Stimulated activated CD8-positive, alpha-beta memory T cell treated with anti-CD3 and anti-CD28 coated beads, Interleukin-15, amount 100 ng/mL, for 1 hour (primary cell): ENCODE measurements around the gene MIA3.
"Not testable (repeated sequence)": the region's sequence is repeated elsewhere in the genome, so short reads cannot be mapped to it uniquely, and the experiment has no call there.

Experiments
- DNase-seq: peaks from one replicate; pipeline ENCODE4 v3.0.0-alpha.2; 2020; ENCODE audit warnings: low read depth

The MIA3 gene, protein sequence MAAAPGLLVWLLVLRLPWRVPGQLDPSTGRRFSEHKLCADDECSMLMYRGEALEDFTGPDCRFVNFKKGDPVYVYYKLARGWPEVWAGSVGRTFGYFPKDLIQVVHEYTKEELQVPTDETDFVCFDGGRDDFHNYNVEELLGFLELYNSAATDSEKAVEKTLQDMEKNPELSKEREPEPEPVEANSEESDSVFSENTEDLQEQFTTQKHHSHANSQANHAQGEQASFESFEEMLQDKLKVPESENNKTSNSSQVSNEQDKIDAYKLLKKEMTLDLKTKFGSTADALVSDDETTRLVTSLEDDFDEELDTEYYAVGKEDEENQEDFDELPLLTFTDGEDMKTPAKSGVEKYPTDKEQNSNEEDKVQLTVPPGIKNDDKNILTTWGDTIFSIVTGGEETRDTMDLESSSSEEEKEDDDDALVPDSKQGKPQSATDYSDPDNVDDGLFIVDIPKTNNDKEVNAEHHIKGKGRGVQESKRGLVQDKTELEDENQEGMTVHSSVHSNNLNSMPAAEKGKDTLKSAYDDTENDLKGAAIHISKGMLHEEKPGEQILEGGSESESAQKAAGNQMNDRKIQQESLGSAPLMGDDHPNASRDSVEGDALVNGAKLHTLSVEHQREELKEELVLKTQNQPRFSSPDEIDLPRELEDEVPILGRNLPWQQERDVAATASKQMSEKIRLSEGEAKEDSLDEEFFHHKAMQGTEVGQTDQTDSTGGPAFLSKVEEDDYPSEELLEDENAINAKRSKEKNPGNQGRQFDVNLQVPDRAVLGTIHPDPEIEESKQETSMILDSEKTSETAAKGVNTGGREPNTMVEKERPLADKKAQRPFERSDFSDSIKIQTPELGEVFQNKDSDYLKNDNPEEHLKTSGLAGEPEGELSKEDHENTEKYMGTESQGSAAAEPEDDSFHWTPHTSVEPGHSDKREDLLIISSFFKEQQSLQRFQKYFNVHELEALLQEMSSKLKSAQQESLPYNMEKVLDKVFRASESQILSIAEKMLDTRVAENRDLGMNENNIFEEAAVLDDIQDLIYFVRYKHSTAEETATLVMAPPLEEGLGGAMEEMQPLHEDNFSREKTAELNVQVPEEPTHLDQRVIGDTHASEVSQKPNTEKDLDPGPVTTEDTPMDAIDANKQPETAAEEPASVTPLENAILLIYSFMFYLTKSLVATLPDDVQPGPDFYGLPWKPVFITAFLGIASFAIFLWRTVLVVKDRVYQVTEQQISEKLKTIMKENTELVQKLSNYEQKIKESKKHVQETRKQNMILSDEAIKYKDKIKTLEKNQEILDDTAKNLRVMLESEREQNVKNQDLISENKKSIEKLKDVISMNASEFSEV (N-terminal part only)

DNA sequence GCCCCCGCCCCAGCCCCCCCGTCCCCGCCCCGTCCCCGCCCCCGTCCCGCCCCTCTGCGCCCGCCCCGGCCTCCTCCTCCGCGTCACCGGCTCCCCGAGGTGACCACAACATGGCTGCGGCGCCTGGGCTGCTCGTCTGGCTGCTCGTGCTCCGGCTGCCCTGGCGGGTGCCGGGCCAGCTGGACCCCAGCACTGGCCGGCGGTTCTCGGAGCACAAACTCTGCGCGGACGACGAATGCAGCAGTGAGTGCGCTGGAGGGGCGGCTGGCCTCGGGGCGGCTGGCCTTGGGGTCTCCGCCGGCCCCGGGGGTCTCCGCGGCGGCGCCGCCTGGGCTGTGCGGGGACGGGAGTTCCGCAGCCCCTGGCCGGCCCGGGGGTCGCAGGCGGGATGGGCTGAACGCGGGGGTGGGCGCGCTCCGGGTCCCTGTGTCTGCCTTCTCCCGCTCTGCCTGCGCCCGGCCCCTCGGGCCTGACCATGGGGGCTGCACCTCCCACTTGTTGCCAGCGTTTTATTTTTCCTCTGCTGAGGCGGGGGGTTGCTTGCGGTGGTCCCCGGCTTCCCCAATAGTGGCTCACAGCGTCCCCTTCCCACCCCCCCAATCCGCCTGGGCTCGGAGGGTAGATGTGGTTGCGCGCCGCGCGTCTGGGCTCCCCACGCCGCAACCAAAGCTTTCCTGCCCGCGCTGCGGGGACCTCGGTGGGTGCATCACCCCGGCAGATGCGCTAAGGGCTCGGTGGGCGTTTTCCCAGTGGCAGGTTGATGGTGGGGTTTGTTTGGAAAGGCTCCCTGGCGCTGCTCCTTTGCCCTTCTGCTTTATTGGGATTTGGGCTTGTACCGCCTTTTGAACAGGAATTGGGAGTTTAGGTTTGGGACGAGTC is at the start of gene MIA3:
MIA3 (plus strand) TSS at position 97 of the 879 bp plus-strand sequence; CDS start at position 111, 14 bp downstream.
- DNase-seq: peak; percentile 48

DNA sequence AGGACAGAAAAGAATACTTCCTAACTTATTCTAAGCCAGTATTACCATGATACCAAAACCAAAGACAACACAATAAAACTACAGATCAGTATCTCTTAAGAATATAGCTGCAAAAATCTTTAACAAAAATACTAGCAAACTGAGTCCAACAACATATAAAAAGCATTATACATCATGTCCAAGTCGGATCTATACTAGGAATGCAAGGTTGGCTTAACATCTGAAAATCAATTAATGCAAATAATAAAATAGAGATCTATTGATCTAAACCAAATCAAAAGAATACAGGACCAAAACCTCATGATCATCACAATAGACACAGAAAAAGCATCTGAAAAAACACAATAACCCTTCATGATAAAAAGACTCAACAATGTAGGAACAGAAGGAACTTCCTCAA is 47.1 kb upstream of the MIA3 start:
- no peak for DNase-seq

DNA sequence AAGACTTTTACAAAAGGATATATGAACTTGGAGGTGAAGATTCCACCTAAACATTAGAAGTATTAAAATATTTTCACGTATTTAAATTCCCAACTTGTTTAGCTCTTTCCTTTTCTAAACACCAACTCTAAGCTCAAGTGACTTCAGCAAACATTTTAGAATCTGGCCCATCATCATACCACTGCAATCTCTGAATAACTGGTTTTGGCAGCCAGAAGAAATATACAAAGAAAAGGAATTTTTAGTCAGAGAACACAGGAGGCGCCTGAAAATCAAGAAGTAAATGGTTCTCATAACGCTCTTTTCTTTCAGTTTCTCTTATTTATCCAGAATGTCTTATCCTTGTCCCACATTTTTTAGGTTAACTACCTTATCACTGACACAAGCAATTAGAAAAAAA is 38.6 kb upstream of the MIA3 start:
- DNase-seq: no peak

DNA sequence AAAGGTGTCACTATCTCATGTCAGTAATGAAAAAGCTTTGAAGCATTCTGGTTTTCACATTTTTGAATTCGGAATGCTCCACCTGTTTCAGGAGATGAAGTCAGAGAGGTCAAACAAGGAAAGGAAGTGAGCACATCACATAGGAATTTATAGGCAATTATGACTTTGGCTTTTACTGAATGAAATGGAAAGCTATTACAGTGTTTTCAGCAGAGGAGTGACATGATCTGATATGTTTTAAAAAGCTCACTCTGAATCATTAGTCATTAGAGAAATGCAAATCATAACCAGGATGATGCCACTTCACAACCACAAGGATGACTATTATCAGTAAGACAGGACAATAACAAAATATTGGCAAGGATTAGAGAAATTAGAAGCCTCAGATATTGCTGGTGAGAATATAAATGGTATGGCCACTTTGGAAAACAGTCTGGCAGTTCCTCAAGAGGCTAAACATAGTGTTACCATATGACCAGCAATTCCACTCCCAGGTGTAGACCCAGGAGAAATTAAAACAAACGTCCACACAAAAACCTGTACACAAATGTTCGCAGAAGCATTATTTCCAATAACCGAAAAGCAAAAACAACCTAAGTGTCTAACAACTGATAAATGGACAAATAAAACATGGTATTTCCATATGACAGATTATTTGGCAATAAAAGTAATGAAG is 35.7 kb upstream of the MIA3 start:
- DNase-seq: no peak

DNA sequence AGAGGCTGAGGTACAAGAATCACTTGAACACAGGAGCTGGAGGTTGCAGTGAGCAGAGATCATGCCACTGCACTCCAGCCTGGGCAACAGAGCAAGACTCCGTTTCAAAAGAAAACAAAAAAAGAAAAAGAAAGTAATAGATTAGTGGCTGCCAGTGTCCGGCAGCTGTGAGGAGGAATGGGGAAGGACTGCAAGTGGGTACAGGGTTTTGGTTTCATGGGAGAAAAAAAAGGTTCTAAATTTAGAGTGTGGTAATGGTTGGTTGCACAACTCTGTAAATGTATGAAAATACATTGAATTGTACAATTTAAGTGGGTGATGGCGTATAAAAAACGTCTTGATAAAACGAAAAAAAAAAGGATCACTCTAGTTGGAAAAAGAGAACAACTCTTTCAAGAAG is 34.8 kb upstream of the MIA3 start:
- no peak for DNase-seq

DNA sequence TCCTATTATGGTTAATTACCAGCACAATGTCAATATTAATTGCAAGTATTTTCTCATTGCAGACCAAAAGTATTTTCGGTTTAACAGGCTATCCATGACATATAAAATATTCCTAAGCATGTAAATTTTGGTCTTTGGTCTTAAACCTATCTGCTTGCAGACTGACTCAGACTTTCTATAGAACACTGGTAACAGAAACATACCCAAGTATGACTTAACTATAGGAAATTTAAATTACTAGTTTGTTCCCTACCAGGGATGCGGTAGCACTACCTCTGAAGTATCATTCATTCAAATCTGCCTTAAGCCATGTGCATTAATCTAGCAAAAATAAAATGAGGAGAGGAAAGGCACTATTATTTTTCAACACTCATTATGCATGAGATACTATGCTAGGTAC is 31.1 kb upstream of the MIA3 start:
- DNase-seq: no peak

DNA sequence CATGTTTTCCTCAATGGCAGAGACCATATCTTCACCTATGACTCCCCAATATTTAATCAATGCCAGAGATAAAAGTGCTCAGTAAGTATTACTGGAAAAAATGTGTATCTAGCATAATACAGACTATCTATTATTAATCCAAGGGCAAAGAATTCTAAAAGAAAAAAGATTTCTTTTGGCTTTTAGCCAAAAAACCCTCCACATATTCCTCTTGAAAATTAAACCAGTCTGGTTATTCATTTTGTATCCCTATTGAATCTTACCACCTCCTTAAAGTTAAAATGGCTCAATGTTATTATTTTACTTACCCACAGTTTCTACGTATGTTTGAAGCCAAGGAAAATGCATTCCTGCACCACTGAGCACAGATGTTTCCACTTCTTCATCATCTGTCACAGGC is 29.8 kb upstream of the MIA3 start:
- no peak for DNase-seq

DNA sequence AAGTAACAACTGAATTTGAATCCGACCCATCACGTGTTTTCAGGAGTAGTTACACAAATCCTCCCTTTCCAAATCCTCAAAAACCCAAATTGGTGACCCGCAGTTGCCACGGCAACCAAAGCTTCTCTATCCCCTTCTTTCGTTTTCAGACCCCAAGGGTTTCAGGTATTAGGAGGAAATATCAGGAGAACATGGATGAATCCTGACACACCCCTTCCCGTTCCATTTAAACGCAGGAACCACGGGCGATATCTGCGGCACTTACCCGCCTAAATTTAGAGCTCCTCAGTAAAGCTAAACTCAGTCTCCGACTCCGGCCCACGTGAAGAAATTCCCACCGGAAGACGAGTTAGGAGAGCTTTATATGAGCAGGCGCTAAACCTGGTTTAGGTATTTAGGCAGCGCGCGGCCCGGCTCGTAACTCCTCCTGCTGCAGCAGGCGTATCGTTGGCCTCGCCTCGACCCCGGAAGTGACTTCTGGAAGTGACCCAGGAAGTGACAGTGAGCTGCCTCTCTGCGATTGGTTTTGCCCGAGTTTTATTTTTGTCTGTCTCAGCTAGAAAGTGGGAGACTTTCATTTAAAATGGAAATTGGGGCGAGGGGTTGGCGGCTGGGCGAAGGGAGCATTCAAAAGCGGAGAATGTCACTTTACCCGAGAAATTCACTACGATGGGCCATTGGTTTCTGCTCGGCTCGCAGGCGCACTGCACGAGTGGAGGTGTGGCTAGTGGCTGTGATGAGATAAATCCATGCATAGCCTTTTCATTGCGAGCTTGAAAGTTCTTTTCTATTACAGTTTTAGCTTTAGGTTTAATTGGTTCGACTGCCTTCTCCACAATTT is 28.2 kb upstream of the MIA3 start, which contains the start of gene TAF1A:
TAF1A (minus strand) TSS at position 472 of the 841 bp plus-strand sequence.
- DNase-seq: peak; percentile 73

DNA sequence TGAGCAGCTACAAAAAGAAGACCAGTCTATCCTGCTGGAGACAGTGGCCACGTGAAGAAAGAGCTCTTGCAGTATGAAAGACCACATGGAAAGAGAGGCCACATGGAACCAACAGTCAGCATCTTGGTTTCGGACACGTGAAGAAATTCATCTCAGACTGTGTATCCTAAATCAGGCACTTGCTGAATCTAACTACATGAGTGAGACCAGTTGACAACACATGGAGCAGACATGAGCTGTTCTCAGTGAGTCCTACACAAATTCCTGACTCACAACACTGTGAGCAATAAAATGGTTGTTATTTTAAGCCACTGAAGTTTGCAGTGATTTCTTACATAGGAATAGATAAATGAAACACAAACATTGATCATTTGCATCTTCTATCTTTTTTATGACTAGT is 25.7 kb upstream of the MIA3 start:
- no peak for DNase-seq

DNA sequence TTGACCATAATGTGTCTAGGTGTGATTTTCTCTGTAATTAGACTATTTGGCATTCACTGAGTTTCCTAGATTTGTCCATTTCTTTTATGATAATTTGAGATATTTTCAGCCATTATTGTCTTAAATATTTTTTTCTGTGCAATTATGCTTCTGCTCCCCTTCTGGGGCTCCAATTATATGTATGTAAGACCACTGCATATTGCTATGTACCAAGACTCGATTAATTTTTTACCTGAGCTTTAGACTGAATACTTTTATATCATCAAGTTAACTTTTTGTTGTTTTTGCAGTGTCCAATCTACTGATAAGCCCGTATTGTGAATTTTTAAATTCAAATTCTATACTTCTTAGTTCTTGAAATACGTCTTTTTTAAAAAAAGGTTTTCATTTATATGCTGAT is 23.1 kb upstream of the MIA3 start:
- DNase-seq: no peak

DNA sequence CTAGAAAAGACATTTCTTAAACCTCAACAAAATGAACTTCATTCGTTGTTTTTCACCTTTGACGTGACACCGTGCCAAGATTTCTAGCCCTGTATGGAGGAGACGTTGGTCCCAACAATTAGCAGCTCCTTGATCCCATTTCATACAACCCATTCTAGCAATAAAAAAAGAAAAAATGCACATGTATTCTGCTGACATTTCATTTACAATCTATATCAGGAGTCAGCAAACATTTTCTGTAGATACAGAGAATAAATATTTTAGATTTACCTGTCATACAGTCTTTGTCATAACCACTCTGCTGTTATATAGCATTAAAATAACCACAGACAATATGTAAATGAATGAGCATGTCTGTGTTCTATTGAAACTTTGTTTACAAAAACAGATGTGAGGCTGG is 21.2 kb upstream of the MIA3 start:
- DNase-seq: no peak

DNA sequence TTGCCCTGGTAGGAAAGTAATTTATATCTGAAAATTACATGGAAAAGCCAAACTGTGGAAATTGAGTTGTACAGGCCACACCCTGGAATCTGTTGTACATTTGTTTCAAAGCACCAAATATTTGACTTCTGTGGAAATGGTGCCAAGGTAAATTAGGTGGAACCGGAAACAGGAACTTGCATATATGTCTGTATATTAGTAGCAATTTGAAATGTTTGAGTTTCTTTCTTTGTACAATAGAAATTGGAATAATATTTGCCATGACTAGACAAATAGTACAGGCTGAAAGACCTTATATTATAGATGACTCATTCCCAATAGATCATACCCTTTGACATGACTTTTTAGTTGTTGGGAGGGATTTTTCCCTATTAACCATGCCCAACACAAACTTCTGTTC is 17.6 kb upstream of the MIA3 start:
- DNase-seq: no peak

DNA sequence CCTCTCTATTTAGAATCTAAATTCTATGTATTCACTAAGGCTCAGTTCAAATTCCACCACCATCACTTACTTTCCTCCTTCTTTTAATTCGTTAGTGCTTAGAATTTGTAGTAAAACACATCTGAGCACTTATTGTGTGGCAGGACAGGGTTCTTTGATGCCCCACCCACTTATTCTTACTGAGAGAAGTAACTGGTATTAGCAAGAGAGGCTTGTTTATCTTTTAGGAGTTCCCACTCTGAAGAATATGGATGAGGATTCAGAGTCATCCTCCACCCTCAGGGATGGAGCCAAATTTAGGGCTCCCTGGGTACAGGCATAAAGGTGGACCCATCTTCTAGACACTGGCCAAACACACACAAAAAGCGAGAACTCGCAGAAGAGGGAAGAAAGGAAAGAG is 16.6 kb upstream of the MIA3 start:
- DNase-seq: no peak

DNA sequence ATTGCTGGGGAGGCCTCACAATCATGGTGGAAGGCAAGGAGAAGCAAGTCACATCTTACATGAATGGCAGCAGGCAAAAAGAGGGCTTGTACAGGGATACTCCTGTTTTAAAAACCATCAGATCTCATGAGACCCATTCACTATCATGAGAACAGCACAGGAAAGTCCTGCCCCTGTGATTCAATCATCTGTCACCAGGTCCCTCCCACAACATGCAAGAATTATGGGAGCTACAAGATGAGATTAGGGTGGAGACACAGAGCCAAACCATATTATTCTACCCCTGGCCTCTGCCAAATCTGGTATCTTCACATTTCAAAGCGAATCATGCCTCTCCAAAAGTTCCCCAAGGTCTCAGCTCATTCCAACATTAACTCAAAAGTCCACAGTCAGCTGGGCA is 11.1 kb upstream of the MIA3 start:
- DNase-seq: no peak

DNA sequence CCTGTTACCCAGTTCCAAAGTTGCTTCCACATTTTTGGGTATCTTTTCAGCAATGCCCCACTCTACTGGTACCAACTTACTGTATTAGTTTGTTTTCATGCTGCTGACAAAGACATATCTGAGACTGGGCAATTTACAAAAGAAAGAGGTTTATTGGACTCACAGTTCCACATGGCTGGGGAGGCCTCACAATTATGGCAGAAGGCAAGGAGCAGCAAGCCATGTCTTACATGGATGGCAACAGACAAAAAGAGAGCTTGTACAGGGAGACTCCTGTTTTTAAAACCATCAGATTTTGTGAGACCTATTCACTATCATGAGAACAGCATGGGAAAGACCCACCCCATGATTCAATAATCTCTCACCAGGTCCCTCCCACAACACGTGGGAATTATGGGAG is 8.8 kb upstream of the MIA3 start:
- not testable (repeated sequence) for DNase-seq

DNA sequence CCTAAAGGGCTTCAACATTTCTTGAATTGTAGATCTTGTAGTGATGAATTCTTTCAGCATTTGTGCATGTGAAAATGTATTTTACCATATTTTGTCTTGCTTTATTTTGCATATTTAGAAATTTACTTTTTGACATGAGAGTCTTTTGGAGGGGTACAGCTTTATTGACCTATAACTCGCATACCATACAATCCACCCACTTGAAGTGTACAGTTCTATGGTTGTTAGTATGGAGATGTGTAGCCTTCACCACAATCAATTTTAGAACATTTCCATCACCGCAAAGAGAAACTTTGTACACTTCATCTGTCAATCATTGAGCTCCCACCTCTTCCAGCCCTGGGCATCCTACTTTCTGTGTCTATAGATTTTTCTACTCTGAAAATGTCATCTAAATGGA is 7.2 kb upstream of the MIA3 start:
- no peak for DNase-seq

DNA sequence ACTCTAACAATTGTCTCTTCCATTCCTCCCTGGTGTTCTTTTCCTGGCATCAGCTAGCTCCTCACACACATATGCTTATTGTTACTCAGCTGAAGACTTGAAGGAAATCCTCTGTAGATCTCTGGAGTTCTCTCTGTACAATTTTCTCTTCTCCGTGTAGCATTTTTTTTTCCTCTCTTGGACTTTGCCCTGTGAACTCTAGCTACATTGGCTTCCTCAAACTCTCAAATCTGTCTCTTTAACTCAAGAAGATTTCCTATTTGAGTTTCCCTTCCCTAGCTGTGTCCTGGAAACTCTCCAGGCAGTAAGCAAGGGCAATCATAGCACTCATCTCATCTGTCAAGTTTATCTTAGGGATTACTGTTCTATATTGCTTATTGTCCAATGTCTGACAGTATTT is 4.3 kb upstream of the MIA3 start:
- no peak for DNase-seq

DNA sequence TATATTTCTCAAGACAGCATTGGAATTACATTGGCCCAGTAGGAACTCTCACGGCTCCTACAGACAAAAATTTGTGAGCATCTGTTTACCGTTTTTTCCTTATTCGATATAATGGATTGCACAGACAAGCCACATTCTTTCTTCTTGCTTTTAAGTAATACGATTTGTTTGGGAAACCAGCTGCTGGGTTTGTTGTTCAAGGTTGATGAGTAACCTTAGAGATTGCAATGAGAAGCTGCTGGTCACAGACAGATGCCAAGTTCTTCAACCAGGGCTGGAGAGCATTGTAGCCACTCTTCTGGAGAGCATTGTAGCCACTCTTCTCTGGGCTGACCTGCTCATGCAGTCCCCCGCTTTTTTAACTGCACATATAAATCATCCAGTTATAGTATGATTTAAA is 1.4 kb upstream of the MIA3 start:
- DNase-seq: no peak

DNA sequence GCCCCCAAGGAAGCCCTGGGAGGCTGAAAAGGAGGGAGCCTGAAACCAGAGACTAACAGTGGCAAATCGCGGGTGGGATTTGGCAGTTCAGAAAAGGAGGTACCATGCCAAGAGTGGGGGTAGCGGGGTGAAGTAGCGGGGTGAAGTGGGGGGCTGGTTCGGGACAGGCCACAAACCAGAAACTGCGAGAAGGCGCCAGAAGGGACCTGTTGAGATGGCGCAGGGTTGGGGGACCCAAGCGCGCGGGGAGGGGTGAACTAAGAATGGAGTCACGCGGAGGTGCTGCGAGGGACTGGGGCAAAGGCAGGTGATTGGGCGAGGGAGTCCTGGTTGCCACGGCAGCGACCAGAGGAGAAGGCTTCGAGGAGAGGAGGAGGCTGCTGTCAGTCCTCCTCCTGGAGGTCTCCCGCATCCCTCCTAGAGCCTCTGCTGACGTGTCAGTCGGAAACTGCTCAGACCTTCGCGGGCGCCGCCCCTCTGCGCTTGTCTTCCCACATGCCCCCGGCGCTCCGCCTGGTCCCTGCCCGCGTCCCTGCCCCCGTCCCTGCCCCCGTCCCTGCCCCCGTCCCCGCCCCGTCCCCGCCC is 438 bp upstream of the MIA3 start:
- DNase-seq: peak; percentile 82
